ENCODE data around the gene KANSL1L. TPM values are rescaled to one million over a fixed set of nuclear protein-coding genes. Genes with fewer than 3 reads are reported as not detected.

The KANSL1L gene, protein sequence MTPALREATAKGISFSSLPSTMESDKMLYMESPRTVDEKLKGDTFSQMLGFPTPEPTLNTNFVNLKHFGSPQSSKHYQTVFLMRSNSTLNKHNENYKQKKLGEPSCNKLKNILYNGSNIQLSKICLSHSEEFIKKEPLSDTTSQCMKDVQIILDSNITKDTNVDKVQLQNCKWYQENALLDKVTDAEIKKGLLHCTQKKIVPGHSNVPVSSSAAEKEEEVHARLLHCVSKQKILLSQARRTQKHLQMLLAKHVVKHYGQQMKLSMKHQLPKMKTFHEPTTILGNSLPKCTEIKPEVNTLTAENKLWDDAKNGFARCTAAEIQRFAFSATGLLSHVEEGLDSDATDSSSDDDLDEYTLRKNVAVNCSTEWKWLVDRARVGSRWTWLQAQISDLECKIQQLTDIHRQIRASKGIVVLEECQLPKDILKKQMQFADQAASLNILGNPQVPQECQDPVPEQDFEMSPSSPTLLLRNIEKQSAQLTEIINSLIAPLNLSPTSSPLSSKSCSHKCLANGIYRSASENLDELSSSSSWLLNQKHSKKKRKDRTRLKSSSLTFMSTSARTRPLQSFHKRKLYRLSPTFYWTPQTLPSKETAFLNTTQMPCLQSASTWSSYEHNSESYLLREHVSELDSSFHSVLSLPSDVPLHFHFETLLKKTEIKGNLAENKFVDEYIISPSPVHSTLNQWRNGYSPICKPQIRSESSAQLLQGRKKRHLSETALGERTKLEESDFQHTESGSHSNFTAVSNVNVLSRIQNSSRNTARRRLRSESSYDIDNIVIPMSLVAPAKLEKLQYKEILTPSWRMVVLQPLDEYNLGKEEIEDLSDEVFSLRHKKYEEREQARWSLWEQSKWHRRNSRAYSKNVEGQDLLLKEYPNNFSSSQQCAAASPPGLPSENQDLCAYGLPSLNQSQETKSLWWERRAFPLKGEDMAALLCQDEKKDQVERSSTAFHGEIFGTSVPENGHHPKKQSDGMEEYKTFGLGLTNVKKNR
- polyA plus RNA-seq (2012; ENCODE audit: insufficient read depth, insufficient read length, low read depth), result 4.7 TPM

DNA sequence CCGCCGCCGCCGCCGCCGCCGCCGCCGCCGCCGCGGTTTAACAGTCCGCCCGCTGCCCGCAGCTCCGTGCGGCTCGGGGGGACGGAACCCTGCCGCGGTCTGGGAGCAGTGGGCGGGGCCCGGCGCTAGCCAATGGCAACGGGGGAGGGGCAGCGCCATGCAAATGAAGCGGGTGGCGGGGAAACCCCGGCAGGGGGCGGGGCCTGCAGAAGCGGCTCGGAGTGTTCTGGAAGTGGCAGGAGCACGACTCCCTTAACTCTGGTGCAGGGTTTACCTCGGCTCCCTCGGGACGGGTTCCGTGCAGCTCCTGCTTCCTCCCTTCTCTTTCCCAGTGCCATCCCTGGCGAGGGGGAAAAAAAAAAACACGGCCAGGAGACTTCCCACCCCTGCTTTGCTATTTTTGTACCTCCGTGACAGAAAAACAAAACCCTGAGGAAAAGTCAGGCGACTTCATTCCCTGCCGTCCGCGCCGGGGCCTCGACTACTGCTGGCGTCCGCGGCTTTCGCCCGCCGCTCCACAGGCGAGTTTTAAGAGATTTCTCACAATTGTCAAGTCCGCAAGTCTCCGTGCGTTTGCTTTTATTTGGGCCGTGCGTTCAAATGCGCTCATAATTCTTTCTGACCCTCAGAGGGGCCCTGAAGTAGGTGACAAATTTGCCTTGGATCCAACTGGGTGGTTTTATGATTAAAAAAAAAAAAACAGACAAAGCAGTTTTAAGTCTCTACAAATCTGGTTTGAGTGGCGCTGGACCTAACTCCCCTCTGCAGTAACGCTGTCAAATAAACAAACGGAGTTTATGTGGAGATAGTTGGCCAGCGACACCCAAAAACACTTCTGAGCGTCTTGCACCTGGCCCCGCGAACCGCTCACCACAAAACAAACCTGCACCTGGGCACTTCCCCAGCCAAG is at the start of gene KANSL1L:
Gene KANSL1L (minus strand): TSS at position 101 of the 910 bp plus-strand sequence. CDS start 16,827 bp downstream, outside the sequence.
- Histone ChIP-seq H3K4me1 (no peaks in the 10 kb centered on the region; the same call in 1 of the 2 replicates), H3K36me3 (no peaks in the 10 kb centered on the region), H3K4me3 (ENCODE audit: low read depth, low read length) (peak within 1 kb of the TSS; percentile 74), H3K9me3 (no peaks in the 10 kb centered on the region), H3K27me3 (no peaks in the 10 kb centered on the region)
- DNase-seq, result peak; percentile 100
- TF ChIP-seq, protein P1, sequence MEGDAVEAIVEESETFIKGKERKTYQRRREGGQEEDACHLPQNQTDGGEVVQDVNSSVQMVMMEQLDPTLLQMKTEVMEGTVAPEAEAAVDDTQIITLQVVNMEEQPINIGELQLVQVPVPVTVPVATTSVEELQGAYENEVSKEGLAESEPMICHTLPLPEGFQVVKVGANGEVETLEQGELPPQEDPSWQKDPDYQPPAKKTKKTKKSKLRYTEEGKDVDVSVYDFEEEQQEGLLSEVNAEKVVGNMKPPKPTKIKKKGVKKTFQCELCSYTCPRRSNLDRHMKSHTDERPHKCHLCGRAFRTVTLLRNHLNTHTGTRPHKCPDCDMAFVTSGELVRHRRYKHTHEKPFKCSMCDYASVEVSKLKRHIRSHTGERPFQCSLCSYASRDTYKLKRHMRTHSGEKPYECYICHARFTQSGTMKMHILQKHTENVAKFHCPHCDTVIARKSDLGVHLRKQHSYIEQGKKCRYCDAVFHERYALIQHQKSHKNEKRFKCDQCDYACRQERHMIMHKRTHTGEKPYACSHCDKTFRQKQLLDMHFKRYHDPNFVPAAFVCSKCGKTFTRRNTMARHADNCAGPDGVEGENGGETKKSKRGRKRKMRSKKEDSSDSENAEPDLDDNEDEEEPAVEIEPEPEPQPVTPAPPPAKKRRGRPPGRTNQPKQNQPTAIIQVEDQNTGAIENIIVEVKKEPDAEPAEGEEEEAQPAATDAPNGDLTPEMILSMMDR (IDR thresholded peaks at IDR 0.05; ENCODE audit: low read depth, low read length), result 0 out of 2 replicates have a peak, but pooled peaks have one; percentile 3

DNA sequence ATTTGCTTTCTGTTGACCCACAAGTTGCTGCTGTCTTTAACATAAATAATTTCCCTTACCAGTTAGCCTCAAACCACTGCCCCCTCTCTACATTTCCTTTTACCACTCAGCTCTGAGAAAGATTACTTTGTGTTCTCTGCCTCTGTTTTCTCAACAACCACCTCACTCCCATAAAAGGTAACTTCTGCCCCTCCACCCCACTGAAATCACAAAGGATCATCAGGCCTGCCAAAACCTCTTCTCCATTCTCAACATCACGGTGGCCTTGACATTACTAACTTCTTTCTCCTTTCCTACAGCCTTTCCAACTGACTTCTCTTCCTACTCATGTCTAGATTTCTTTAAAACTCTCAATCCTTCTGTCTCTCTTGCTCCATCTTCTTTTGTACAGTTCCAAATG is 43.9 kb upstream of the KANSL1L start:
- Histone ChIP-seq H3K36me3 (no peaks in the 10 kb centered on the region), H3K9me3 (no peaks in the 10 kb centered on the region), H3K27me3 (peaks cover 13% of the 10 kb centered on the region), H3K4me3 (ENCODE audit: low read depth, low read length) (no peak overlapping the region), H3K4me1 (no peaks in the 10 kb centered on the region)
- TF ChIP-seq, protein P1 (IDR thresholded peaks at IDR 0.05; ENCODE audit: low read depth, low read length), result no peak
- no peak for DNase-seq

DNA sequence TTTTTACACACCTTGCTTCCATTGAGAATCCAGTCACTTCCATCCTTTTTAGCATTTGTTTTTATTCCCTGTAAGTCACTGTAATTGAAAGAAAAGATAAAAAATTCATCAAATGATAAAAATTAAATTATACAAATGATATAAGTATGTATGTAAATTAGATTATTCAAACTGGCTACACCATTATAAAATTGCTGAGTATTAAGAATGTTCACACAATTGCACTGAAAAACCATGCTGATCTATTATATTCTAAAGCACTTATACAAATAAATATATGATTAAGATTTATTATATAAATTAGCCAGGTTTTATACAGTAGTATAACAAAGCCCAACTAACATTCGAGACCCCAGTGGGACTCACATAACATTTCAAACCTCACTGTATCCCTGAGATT is 39.0 kb upstream of the KANSL1L start:
- TF ChIP-seq, protein P1 (IDR thresholded peaks at IDR 0.05; ENCODE audit: low read depth, low read length), result no peak
- DNase-seq, result no peak

DNA sequence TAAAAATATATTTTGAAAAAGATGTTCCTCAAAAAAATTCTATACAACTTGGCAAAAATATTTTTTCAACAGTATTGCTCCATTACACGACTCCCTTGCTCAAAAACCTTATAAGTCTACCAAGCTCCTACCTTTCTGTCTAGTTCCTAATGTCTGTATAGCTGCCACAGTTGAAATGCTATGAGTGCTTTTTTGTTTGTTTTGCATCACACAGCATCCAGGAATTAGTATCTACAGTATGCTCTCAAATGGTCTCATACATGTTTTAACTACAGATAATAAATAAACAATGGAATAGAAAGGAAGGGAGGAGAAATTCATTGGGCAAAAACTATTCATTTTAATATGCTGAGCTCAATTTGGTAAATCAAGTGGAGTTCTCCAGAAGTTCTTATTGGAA is 36.7 kb upstream of the KANSL1L start:
- DNase-seq, result no peak
- TF ChIP-seq, protein P1 (IDR thresholded peaks at IDR 0.05; ENCODE audit: low read depth, low read length), result no peak
- Histone ChIP-seq H3K4me1 (no peaks in the 10 kb centered on the region), H3K4me3 (ENCODE audit: low read depth, low read length) (no peak overlapping the region), H3K36me3 (no peaks in the 10 kb centered on the region), H3K9me3 (no peaks in the 10 kb centered on the region), H3K27me3 (peaks cover 3% of the 10 kb centered on the region; the same call in 1 of the 2 replicates)

More for the DNA sequence above, 39.0 kb upstream of the KANSL1L start:
- H3K4me3 ChIP-seq (ENCODE audit: low read depth, low read length), result no peak overlapping the region
- no peaks in the 10 kb centered on the region for H3K36me3 ChIP-seq
- no peaks in the 10 kb centered on the region for H3K27me3 ChIP-seq
- H3K4me1 ChIP-seq, result no peaks in the 10 kb centered on the region
- H3K9me3 ChIP-seq, result no peaks in the 10 kb centered on the region

DNA sequence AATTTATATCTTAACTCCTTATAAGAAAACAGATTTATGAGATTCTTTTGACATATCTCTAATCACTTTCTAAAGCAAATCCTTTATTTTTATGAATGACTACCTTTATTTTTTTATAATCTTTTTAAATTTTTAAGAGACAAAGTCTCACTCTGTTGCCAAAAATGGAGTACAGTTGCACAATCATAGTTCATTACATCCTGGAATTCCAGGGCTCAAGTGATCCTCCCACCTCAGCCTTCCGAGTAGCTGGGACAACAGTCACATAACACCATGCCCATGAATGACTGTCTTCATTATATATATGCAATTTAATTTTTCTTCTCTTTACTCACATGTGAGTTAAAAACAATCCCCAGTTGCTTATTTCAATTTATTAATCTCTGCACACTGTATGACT is 32.3 kb upstream of the KANSL1L start:
- no peaks in the 10 kb centered on the region for H3K9me3 ChIP-seq
- no peak overlapping the region for H3K4me3 ChIP-seq (ENCODE audit: low read depth, low read length)
- no peak for DNase-seq
- no peaks in the 10 kb centered on the region for H3K4me1 ChIP-seq
- no peaks in the 10 kb centered on the region for H3K36me3 ChIP-seq
- H3K27me3 ChIP-seq, result peaks cover 9% of the 10 kb centered on the region
- TF ChIP-seq, protein P1 (IDR thresholded peaks at IDR 0.05; ENCODE audit: low read depth, low read length), result no peak
